ENCODE measurements around the gene NXPH1.

DNA sequence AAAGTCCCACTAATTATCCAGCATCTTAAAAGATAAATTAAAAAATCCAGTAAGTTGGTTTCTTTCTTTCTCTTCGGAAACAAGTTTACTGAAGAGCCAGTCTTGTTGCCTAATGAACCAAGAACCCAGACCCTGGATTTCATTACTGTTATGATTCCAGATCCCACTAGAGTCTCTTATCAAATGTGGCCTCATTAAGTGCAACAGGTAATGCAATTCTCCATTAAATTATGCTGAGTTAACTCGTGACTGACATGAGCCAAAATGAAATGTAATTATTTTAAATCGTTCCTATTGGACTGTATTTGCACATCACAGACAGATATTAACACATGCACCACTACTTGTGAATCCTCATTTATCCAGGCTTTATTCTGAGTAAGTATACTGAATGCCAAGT, 115.6 kb downstream of the NXPH1 start:
- TF ChIP-seq, protein P1, sequence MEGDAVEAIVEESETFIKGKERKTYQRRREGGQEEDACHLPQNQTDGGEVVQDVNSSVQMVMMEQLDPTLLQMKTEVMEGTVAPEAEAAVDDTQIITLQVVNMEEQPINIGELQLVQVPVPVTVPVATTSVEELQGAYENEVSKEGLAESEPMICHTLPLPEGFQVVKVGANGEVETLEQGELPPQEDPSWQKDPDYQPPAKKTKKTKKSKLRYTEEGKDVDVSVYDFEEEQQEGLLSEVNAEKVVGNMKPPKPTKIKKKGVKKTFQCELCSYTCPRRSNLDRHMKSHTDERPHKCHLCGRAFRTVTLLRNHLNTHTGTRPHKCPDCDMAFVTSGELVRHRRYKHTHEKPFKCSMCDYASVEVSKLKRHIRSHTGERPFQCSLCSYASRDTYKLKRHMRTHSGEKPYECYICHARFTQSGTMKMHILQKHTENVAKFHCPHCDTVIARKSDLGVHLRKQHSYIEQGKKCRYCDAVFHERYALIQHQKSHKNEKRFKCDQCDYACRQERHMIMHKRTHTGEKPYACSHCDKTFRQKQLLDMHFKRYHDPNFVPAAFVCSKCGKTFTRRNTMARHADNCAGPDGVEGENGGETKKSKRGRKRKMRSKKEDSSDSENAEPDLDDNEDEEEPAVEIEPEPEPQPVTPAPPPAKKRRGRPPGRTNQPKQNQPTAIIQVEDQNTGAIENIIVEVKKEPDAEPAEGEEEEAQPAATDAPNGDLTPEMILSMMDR (IDR thresholded peaks at IDR 0.05 in 8 of 11, conservative IDR thresholded peaks at IDR 0.05 in 3 of 11): no peak
- no peak for TF ChIP-seq POLR2A (IDR thresholded peaks at IDR 0.05)
- TF ChIP-seq POLR2AphosphoS5 (IDR thresholded peaks at IDR 0.05): no peak

All from spleen (tissue), 7 donors.